ENCODE data around the gene ZNF140.

The ZNF140 gene

DNA sequence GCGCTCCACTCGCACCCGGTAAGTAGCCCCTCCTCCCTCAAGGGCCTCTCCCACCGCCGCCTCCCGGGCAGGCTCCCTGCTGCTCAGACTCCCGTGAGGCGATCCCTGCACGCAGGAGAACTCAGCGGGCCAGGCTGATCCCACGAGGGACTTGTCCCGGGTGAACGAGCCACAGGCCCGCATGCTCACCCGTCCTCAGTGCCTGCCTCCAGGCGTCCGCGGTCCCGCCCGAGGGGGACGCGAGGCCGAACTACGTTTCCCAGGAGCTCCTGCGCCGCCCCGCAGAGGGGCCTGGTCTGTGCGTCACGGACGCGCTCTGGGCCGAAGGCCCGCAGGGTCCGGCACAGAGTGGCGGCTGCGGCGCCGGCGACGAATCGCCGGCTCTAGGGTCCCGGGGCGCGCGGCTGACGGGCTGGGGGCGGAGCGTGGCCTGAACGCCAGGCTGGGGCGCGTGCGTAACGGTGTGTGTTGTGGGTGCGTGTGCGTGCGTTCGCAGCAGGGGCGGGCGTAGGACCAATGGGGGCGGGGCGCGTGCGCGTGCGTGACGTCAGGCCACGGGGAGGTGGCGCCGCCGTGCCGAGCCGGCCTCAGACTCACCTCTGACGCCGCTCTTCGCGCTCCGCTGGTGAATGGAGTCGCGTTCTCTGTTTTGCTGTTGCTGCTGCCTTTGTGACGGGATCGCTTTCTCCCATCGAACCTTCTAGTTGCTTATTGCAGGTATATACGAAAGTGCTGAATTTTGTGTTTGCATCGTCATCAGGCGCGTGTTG lies 49.5 kb downstream of the ZNF140 start, which contains the start of the genes ZNF10 and ZNF891:
TSS of gene ZNF10 (plus strand) at position 590 of the 770 bp plus-strand sequence. CDS start 13,866 bp downstream, outside the sequence.
TSS of gene ZNF891 (minus strand) at position 237 of the 770 bp plus-strand sequence. CDS start 8,356 bp downstream, outside the sequence.
- peak; percentile 97 for DNase-seq (ENCODE audit: low spot score)

GRCh38 chr12:133130808-133131128 lies 50.0 kb downstream of the ZNF140 start:
- no peak for DNase-seq (ENCODE audit: low spot score)

GRCh38 chr12:133135747-133136146 lies 55.0 kb downstream of the ZNF140 start:
- no peak for DNase-seq (ENCODE audit: low spot score)

DNA sequence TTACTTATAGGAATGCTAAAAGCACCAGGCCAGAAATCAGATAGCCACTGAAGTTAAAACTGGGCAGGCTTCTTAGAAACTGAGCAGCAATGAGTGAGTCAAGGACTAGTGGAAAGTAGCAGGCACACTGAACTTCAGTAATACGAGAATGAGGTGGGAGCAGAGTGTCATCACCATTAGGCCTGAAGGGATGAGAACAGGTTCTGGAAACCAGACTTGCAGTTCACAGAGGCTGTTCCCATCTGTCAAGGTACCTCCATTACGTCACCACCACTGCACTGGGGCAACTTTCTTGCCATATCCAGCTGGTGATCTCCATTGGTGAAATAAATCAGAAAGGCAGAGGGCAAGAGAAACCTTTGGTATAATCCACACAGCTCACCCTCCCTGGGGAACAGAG lies 65.3 kb downstream of the ZNF140 start:
- no peak for DNase-seq (ENCODE audit: low spot score)

DNA sequence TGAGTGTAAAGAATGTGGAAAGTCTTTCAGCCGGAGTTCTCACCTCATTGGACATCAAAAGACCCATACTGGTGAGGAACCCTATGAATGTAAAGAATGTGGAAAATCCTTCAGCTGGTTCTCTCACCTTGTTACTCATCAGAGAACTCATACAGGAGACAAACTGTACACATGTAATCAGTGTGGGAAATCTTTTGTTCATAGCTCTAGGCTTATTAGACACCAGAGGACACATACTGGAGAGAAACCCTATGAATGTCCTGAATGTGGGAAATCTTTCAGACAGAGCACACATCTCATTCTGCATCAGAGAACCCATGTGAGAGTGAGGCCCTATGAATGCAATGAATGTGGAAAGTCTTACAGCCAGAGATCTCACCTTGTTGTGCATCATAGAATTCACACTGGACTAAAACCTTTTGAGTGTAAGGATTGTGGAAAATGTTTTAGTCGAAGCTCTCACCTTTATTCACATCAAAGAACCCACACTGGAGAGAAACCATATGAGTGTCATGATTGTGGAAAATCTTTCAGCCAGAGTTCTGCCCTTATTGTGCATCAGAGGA lies 75.5 kb downstream of the ZNF140 start:
- DNase-seq (ENCODE audit: low spot score) = no peak
